Measurements from ENCODE around the gene MEIOB.
"Not testable (repeated sequence)": the region's sequence is repeated elsewhere in the genome, so short reads cannot be mapped to it uniquely, and the experiment has no call there.

MEIOB gene

DNA sequence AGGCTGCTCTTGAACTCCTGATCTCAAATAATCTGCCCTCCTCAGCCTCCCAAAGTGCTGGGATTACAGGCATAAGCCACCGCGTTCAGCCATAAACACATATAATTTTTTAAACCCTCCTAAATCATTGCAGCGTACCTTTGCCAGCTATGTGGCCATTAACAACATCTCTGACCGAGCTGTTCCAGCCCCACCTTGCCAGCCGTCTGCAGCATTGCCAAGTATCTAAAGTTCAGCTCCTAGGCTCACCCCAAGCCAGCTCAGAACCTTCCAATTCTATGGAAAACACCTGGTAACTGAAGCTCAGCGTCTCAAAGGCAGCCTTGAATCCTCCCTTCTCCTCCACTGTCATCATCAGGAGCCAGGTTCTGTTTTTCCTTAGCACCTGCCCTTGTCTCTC lies 5.1 kb upstream of the MEIOB start:
- DNase-seq, result no peak

DNA sequence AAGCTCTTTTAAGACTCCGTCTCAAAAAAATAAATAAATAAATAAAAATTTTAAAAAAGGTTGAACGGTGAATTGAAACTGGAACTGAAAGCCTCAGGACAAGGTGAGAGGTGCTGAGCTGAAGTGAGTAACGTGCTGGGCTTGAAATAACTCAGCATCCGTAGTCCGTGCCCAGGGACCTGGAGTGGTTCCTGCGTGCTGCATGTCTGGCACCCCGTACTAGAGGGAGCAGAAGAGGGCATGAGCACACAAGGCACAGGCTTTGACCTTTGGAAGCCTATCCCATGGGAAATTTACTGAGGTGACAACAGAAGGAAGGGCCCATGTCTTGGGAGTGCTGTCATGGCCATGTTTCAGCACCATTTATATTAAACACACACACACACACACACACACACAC lies 4.5 kb upstream of the MEIOB start:
- DNase-seq, result no peak

- not testable (repeated sequence) for DNase-seq
These were observed 4.1 kb upstream of the MEIOB start for GRCh38 chr16:1876066-1876465.

DNA sequence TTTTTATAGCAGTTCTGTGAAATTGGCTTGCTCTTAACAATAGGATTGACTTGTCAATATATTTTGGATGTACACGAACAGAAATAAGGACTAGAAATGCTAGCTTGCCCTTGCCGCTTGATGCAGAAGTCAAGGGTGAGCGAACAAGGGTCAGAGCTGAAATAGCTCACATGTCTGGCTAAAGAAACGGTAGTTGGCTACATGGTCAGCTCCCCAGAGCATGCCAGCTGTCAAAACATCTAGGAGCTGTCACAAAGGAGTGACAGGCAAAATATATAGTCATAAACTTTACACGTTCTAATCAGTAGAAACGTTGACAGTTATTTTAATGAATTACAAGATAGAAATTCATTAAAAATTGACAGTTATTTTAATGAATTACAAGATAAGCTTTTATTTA lies 2.9 kb upstream of the MEIOB start:
- no peak for DNase-seq

DNA sequence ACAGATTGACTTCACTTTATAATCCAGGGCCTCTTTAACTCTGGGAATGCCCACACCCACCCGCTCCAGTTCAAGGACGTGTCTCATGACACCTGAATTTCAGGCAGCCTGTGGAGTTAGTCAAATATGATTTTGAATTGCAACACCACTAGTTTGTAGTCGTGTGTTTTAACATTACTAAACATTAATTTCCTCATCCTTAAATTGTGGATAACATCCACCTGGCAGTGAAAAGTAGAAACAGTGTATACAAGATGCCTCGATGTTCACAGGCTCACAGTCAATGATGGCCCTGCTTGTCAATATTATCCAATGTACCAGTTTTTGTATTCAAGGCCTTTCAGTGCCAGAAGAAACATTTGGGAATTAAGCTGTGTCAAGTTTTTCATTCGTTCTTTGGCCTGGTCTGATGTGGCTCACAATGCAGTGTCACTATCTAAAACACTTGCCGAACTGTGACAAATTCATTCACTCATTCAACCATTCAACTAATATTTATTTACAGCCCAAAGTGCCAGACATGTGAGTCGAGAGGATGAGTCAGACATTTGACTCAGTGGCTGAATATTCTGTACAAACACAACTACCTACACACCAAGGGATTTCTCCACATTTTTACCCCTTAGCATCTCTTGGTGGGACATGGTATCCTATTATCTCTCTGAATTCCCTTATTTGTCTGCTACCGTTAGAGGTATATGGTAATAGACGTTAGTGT lies 1.4 kb downstream of the MEIOB start:
- no peak for DNase-seq

- no peak for DNase-seq
These were observed 5.9 kb downstream of the MEIOB start for GRCh38 chr16:1865902-1866690.

DNA sequence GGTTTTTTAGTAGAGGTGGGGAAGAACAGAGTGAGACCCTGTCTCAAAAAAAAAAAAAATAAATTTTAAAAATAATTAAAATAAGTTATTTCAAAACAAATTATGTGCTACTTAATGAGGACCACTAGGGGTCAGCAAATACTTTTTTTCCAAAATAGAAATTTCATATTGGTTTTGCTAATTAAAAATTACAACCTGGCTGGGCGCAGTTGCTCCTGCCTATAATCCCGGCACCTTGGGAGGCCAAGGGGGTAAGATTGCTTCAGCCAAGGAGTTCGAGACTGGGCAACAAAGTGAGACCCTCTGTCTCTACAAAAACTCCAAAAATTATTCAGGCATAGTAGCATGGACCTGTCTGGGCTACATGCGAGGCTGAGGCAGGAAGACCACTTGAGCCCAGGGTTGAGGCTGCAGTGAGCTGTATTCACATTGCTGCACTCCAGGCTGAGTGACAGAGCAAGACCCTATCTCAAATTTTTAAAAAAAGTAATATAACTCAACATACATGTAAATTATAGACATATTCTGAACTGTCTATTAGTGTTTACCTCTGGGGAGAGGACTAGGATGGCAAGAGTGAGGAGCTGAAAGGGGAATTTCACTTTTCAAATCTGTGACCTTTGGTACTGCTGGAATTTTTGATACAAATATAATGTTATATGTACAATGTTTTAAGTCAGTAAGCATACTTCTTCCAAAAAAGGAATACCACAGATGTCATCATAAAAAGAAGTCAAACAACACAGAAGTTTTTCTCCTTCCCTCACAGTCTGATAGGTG lies 8.1 kb downstream of the MEIOB start:
- DNase-seq, result no peak

- DNase-seq, result no peak
These were observed 9.6 kb downstream of the MEIOB start for GRCh38 chr16:1862394-1862793.

DNA sequence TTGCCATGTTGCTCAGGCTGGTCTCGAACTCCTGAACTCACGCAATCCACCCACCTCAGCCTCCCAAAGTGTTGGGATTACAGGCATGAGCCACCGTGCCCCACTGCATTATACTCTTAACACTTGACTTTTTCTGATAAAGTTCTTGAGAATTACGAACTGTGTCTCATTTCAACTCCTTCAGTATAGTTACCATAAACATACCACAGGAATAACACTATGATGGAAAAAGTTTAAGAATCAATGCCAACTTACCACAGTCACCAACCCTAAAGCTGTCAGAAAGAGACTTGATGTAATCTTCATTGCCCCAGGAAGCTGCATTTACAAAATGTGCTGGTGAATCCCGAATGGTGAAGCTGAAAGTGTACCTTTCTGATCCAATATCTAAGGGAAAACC lies 10.2 kb downstream of the MEIOB start:
- no peak for DNase-seq

GRCh38 chr16:1859650-1860049 lies 12.3 kb downstream of the MEIOB start:
- no peak for DNase-seq

GRCh38 chr16:1858189-1858865 lies 13.6 kb downstream of the MEIOB start:
- DNase-seq, result no peak

GRCh38 chr16:1857433-1858097 lies 14.4 kb downstream of the MEIOB start:
- no peak for DNase-seq

GRCh38 chr16:1851793-1852192 lies 20.2 kb downstream of the MEIOB start:
- DNase-seq, result no peak

DNA sequence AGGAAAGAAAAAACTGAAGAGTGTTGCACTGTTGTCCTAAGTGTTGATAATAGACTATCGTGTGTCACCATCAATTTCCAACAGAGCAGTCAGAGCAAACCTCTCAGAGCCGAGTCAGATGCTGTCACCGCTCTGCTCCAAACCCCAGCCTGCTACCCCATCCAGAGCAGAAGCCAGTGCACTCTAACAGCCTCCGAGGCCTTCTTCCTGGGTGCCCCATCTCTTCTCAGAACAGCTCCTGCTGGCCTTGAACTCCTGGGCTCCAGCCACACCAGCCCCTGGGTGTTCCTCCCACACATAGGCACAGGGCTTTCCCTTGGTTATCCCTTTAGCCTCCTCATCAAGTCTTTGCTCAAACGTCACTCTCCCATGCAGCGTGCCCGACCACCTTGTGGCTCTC lies 21.0 kb downstream of the MEIOB start:
- no peak for DNase-seq

DNA sequence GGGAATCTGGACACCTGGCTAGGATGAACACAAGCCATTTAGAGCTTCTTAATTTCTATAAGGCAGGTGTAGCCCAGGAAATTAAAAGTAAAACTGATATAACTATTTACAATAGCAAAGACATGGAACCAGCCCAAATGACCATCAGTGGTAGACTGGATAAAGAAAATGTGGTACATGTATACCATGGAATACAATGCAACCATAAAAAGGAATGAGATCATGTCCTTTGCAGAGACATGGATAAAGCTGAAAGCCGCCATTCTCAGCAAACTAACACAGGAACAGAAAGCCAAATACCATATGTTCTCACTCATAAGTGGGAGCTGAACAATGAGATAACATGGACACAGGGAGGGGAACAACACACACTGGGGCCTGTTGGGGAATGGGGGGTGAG lies 25.5 kb downstream of the MEIOB start:
- DNase-seq, result no peak

DNA sequence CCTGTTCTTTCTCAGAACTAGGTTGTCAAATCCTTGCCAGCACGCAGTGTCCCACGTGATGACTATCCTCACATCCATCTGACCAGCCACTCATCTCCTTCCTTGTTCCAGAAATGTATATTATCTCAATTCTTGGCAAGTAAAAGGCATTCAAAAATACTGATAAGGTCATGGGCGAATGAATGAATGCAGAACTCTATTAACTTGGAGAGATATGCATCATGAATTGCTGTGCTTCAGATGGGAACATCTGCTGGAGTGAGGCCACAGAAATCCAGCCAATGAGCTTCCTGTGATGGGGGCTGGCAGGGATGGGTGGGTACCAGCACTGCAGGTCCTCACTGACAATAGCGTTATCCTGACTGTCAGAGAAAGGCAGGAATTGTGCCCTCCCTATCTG lies 26.0 kb downstream of the MEIOB start:
- DNase-seq, result no peak

- DNase-seq, result no peak
These were observed 32.4 kb downstream of the MEIOB start for GRCh38 chr16:1839554-1839953.

DNA sequence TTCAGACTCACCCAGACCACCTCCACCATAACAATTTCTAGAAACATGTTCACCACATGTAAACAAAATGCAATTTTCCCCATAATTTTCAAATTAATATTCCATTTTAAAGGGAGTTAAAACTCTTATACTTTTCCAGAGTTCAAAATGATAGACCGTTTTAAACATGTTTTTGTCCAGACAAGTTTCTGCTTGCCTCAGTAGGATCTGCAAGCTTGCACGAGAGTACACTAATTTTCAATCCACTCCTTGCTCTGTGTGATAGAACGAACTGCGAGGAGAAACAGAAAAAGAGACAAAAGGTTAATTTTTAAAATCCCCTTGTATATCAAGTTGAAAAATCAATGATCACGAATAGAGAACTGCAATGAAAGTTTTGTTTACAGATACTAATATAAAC lies 37.9 kb downstream of the MEIOB start:
- DNase-seq, result no peak

DNA sequence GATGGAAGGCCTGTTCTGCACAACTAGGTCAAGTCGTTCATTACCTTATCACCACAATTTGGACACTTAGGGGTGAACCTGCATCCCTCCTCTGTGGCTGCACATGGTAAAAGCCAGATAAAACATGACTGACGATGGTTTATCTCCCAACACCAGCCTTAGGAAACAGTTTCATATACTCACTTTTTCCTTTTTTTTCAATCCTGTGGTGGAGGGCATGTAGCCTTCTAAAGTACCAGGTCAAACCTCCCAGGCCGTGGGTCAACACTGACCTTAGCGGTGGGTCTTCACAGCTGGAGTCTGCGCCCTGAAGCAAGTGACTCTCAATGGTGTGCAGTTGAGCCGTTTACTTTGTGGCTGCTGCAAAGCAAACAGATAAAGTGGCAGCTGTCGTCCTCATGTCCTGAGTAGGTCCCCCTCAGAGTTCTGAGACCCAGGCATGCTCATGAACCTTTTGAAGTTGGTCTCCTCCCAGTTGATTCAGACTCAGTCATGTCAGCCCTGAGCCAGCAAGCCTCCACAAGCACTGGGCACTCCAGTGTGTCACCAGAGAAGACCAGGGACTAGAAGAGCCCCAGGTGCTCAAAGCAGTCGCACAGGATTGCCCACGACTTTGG lies 39.0 kb downstream of the MEIOB start:
- DNase-seq, result no peak

DNA sequence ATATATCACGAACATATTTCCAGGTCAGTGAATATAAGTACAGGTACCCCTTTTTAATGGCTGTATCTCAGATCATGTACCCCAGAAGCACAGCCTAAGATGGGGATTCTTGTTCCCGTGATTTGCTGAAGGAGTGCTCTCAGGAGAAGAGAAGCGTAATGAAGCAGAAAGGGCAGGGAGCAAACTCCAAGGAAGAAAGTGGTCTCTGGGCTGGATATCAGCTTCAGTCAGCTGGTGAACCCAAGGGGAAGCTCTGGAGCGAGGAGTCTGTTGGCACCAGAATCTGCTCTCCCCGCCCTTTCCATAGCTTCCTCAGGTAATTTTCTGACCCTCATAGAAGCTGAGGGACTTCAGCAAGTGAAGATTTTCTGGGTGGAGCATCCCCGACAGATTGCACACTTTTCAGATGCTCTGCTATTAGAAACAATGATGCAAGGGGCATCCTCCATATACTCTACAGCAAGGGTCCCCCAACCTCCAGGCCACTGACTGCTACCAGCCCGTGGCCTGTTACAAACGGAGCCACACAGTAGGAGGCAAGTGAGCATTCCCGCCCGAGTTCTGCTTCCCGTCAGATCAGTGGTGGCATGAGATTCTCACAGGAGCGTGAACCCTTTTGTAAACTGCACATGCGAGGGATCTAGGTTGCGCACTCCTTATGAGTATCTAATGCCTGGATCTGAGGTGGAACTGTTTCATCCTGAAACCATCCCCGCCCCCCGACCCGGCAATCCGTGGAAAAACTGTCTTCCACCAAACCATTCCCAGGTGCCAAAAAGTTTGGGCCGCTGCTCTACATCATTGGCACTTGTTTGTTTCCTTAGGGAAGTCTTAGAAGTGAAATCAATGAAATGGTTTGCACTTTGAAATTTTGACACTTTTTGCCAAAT lies 40.5 kb downstream of the MEIOB start:
- DNase-seq, result no peak

- no peak for DNase-seq
These were observed 41.8 kb downstream of the MEIOB start for GRCh38 chr16:1830213-1830612.

All from activated effector memory CD4-positive, alpha-beta T cell treated with Interleukin-2 at 50 U/mL for 16 hours (primary cell).